AG09309 (cell line): ENCODE data around the gene ZDHHC24.

ENCODE experiments used
- DNase-seq: peaks from one replicate; pipeline ENCODE4 v3.0.0-alpha.2; 2010; ENCODE audit warnings: low read depth
- H3K4me3 ChIP-seq: 2 replicates; pipeline ENCODE4 v1.5.1; 2011; ENCODE audit warnings: mild to moderate bottlenecking, low read depth, low read length, moderate library complexity; ENCODE audit not compliant: control insufficient read depth
- TF ChIP-seq, protein P1 (sequence below): IDR thresholded peaks from 2 replicates; pipeline ENCODE4 v1.5.1; 2011; ENCODE audit warnings: mild to moderate bottlenecking, low read depth, low read length, inconsistent platforms; ENCODE audit not compliant: insufficient read depth, control insufficient read depth; ENCODE audit errors: missing control alignments

Gene ZDHHC24

DNA sequence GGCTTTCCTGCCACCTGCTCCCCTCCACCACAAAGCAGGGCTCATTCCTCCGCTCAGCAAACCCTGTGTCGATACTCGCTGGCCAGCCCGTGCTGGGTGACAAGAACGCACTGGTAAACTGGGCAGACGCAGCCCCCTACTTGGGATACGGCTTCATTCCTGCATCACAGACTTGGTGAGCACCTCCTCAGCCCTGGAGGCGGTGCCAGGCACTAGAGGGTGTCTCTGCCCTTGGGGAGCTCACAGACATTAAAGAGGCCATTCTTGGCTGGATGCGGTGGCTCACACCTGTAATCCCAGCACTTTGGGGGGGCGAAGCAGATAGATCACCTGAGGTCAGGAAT lies 6.0 kb downstream of the ZDHHC24 start:
- TF ChIP-seq, protein P1, sequence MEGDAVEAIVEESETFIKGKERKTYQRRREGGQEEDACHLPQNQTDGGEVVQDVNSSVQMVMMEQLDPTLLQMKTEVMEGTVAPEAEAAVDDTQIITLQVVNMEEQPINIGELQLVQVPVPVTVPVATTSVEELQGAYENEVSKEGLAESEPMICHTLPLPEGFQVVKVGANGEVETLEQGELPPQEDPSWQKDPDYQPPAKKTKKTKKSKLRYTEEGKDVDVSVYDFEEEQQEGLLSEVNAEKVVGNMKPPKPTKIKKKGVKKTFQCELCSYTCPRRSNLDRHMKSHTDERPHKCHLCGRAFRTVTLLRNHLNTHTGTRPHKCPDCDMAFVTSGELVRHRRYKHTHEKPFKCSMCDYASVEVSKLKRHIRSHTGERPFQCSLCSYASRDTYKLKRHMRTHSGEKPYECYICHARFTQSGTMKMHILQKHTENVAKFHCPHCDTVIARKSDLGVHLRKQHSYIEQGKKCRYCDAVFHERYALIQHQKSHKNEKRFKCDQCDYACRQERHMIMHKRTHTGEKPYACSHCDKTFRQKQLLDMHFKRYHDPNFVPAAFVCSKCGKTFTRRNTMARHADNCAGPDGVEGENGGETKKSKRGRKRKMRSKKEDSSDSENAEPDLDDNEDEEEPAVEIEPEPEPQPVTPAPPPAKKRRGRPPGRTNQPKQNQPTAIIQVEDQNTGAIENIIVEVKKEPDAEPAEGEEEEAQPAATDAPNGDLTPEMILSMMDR: no peak
- DNase-seq: no peak
- no peak overlapping the region for H3K4me3 ChIP-seq

DNA sequence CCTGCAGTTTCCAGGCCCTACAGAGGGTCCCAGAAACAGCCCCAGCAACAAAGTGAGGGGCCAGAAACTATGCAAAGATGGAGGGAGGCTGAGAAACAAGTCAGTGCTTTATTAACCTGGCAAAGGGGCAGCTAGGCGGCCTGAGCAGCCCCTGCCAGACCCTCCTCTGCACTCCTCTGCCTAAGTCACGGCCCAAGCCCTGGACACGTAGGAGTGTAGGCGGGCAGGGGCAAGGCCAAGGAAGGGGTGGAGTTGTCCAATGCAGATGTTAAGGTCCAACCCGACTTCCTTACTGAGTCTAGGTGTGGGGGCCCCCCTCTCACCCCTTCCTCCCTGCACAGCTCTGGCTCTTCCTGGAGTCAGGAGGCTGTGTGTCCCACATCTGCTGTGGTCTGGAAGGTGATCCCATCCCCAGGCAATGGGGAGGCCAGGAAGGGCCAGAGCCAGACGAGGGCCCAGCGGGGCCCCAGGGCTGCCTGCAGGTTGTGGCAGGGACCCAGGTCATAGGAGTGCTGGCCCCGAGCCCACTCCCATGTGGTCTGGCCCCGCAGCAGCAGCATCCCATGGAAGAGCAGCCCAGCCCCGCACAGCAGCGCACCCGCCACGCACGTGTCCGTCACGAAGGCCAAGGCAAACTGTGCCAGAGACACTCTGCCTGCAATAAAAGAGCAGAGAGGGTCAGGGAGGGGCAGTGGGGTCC lies 6.5 kb downstream of the ZDHHC24 start:
- H3K4me3 ChIP-seq: no peak overlapping the region
- DNase-seq: no peak
- TF ChIP-seq, protein P1: no peak

DNA sequence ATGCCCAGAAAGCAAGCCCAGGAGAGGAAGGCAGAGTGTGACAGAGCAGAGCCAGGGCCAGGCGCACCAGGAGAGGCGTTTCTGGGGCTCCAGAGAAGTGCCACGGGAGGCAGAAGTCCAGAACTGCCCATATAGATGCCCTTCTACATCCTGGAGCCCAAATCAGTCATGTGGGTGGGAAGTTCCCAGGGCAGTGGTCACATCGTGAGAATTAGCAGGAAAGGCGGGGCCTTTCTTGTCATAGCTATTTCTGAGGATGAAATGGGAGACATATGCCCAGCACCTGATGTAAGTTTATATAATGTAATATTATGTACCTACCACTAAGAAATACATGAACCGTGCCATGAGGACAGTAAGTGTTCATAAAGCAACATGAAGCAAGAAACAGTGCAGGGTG lies 13.1 kb downstream of the ZDHHC24 start:
- DNase-seq: no peak
- H3K4me3 ChIP-seq: no peak overlapping the region
- TF ChIP-seq, protein P1: no peak

DNA sequence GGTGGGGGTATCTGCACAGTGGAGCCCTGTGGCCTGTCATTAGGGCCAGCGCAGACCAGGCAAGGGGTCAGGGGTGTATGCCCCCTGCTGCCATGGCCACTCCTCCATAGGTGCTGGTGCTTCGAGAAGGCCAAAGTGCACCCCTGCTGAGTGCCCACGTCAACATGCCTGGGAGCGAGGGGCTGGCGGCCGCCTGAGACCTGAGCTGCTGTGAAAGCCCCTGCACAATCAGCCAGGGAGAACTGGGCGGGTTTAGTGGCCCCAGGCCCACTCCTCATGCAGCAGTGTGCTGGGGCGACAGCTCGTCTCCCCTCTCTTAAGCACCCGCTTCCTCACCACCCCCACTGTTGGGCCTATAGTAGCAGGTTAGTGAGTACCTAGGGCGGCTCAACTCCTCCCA lies 14.0 kb downstream of the ZDHHC24 start:
- TF ChIP-seq, protein P1: no peak
- H3K4me3 ChIP-seq: no peak overlapping the region
- no peak for DNase-seq

DNA sequence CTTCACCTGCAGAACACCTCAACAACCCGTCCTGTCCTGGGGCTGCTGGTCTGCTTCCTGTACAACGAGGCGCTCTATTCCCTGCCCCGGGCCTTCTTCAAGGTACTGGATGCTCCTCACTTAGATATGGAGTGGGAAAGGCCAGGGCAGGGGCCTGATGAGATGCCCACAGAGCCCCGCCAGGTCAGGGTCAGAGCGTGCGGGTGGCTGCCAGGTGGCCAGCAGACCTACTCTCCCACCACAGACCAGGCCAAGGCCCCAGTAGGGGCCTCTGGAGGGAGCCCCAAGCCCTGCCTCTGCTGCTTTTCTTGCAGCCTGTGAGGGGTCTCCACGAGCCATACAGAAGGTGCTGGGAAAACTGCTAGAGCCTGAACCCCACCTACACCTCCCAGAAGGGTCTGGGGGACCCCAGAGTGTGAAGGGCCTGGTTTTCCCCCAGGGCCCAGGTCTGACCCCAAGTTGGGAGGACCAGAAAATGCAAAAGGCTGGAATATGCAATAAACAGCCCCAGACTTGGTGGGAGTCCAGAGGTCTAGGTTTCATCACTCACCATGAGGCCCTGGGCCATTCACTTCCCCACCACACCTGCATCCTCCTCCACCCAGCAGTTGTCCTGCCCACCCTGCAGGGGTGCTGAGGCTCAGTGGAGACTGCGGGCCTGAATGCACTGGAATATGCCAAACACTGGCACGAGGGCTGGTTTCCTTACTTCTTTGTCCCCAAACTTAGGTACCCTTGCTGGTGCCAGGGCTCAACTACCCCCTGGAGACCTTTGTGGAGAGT lies 14.7 kb downstream of the ZDHHC24 start:
- TF ChIP-seq, protein P1: no peak
- no peak overlapping the region for H3K4me3 ChIP-seq
- DNase-seq: no peak

DNA sequence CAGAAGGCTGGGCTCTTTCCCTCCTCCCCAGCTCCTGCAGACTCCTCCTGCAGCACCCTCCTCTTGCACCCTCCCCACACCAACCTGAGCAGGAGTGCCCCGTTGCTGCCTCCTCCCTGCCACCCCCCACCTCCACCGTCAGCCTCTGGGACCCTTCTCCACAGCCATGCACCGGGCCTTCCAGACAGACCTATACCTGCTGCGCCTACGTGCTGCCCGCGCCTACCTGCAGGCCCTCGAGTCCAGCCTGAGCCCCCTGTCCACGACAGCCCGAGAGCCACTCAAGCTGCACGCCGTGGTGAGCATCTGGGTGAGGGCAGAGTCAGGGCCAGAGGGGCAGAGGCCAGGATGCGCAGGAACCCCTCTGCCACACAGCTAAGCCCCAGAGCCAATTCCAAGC lies 16.2 kb downstream of the ZDHHC24 start:
- DNase-seq: no peak
- TF ChIP-seq, protein P1: no peak
- H3K4me3 ChIP-seq: no peak overlapping the region
